Liver (tissue), 9 donors: ENCODE measurements around the gene NHS. TPM values are rescaled to one million over a fixed set of nuclear protein-coding genes. Genes with fewer than 3 reads are reported as not detected.

Source experiments
- DNase-seq: peaks from one replicate; pipeline ENCODE4 v3.0.0-alpha.2; 2017; ENCODE audit warnings: low spot score
- H3K27ac ChIP-seq, 2 donors: one replicate each; pipeline ENCODE4 v1.7.0; 2013; ENCODE audit warnings: inconsistent platforms in 2 of 2, low read length in 2 of 2, control low read depth in 1 of 2, low read depth in 1 of 2, mild to moderate bottlenecking in 1 of 2
- H3K27me3 ChIP-seq, 4 donors: one replicate each; pipeline versions ENCODE4 v1.6.1 to v1.7.0; 2013; ENCODE audit warnings: low read length in 3 of 4, inconsistent platforms in 1 of 4, mild to moderate bottlenecking in 1 of 4, moderate library complexity in 1 of 4; ENCODE audit not compliant: control insufficient read depth in 4 of 4, insufficient read depth in 4 of 4
- H3K36me3 ChIP-seq, 4 donors: one replicate each; pipeline versions ENCODE4 v1.6.1 to v1.7.0; 2013; ENCODE audit warnings: low read length in 3 of 4, mild to moderate bottlenecking in 3 of 4, low read depth in 1 of 4, moderate library complexity in 1 of 4; ENCODE audit not compliant: control insufficient read depth in 4 of 4, insufficient read depth in 3 of 4
- H3K4me1 ChIP-seq, 4 donors: one replicate each; pipeline versions ENCODE4 v1.6.1 to v1.7.0; 2013; ENCODE audit warnings: low read length in 3 of 4, mild to moderate bottlenecking in 3 of 4, moderate library complexity in 1 of 4; ENCODE audit not compliant: control insufficient read depth in 4 of 4, insufficient read depth in 4 of 4
- H3K4me3 ChIP-seq, 3 donors: one replicate each; pipeline versions ENCODE4 v1.6.1 to v1.7.0; 2013; ENCODE audit warnings: low read length in 3 of 3, control low read depth in 1 of 3, low read depth in 1 of 3, mild to moderate bottlenecking in 1 of 3
- H3K9ac ChIP-seq, 2 donors: one replicate each; pipeline ENCODE4 v1.7.0; 2013; ENCODE audit warnings: low read length in 2 of 2, mild to moderate bottlenecking in 2 of 2, moderate library complexity in 2 of 2, control low read depth in 1 of 2, low read depth in 1 of 2
- H3K9me3 ChIP-seq, 4 donors: one replicate each; pipeline versions ENCODE4 v1.6.1 to v1.7.0; 2013; ENCODE audit warnings: low read length in 3 of 4; ENCODE audit not compliant: control insufficient read depth in 4 of 4
- ATF3 ChIP-seq: IDR thresholded peaks from 2 replicates; pipeline ENCODE4 v1.6.1; 2016; ENCODE audit warnings: antibody characterized with exemption
- EGR1 ChIP-seq, 2 donors: IDR thresholded peaks; 2 replicates each; pipeline ENCODE4 v1.6.1; 2016 to 2018; ENCODE audit warnings: antibody characterized with exemption in 2 of 2, low read depth in 2 of 2
- FOXA1 ChIP-seq: IDR thresholded peaks from 2 replicates; pipeline ENCODE4 v1.6.1; 2016; ENCODE audit warnings: antibody characterized with exemption
- FOXA2 ChIP-seq: IDR thresholded peaks from 2 replicates; pipeline ENCODE4 v1.6.1; 2016; ENCODE audit warnings: antibody characterized with exemption
- GABPA ChIP-seq, 2 donors: IDR thresholded peaks in 1 of 2; conservative IDR thresholded peaks in 1 of 2; 2 replicates each; pipeline ENCODE4 v1.6.1; 2016; ENCODE audit warnings: antibody characterized with exemption in 2 of 2, mild to moderate bottlenecking in 1 of 2, moderate library complexity in 1 of 2
- HNF4A ChIP-seq, 2 donors: conservative IDR thresholded peaks; 2 replicates each; pipeline ENCODE4 v1.6.1; 2016; ENCODE audit warnings: antibody characterized with exemption in 2 of 2, mild to moderate bottlenecking in 2 of 2
- HNF4G ChIP-seq: IDR thresholded peaks from 2 replicates; pipeline ENCODE4 v1.6.1; 2016; ENCODE audit warnings: antibody characterized with exemption
- JUND ChIP-seq, 2 donors: IDR thresholded peaks; 2 replicates each; pipeline ENCODE4 v1.6.1; 2016; ENCODE audit warnings: antibody characterized with exemption in 2 of 2
- MAX ChIP-seq: IDR thresholded peaks from 2 replicates; pipeline ENCODE4 v1.6.1; 2016; ENCODE audit warnings: antibody characterized with exemption
- NR2F2 ChIP-seq: IDR thresholded peaks from 2 replicates; pipeline ENCODE4 v1.6.1; 2016; ENCODE audit warnings: antibody characterized with exemption
- RAD21 ChIP-seq, 2 donors: IDR thresholded peaks; 2 replicates each; pipeline ENCODE4 v1.6.1; 2016; ENCODE audit warnings: antibody characterized with exemption in 2 of 2, mild to moderate bottlenecking in 2 of 2
- RXRA ChIP-seq, 2 donors: IDR thresholded peaks; 2 replicates each; pipeline ENCODE4 v1.6.1; 2017 to 2018; ENCODE audit warnings: antibody characterized with exemption in 2 of 2, mild to moderate bottlenecking in 1 of 2
- SP1 ChIP-seq: IDR thresholded peaks from 2 replicates; pipeline ENCODE4 v1.6.1; 2018; ENCODE audit warnings: antibody characterized with exemption, mild to moderate bottlenecking
- YY1 ChIP-seq: IDR thresholded peaks from 2 replicates; pipeline ENCODE4 v1.6.1; 2016; ENCODE audit warnings: antibody characterized with exemption, mild to moderate bottlenecking
- ZBTB33 ChIP-seq: IDR thresholded peaks from 2 replicates; pipeline ENCODE4 v1.6.1; 2016; ENCODE audit warnings: antibody characterized with exemption
- WGBS: extraction: QIAGEN DNeasy Blood & Tissue Kit; methylation state at CpG from one replicate; pipeline ENCODE4 v1.1.7; 2013; 5-methylcytosine and 5-hydroxymethylcytosine counted together
- polyA plus RNA-seq, 2 donors: library from polyadenylated mRNA; stranded (reverse) in 1 of 2; unstranded in 1 of 2; fragments of 200-250 nt in 1 of 2; fragments of >200 nt in 1 of 2; fragmentation: Nextera tagmentation in 1 of 2; extraction: Ambion mirVana in 1 of 2; gene quantifications; one replicate each; pipeline versions ENCODE4 v1.2.1 to v1.2.3, GENCODE V29; 2013 to 2015
- total RNA-seq, 2 donors: library from RNA; depleted of rRNA; stranded (reverse); fragments of >200 nt; gene quantifications; one replicate each; pipeline ENCODE4 v1.2.3, GENCODE V29; 2014
- TF ChIP-seq, protein P1 (sequence below): IDR thresholded peaks from 2 replicates; pipeline ENCODE4 v1.6.1; 2016; ENCODE audit warnings: antibody characterized with exemption, mild to moderate bottlenecking
- TF ChIP-seq, protein P2 (sequence below): fragments of 150-350 bp; IDR thresholded peaks from 2 replicates; pipeline ENCODE4 v1.5.1; 2017; ENCODE audit warnings: improper control_type of control experiment, low read depth, low read length; ENCODE audit not compliant: missing input control
- donor health status: healthy.
- donor health status: healthy.
- donor health status: healthy.
- donor health status: healthy.
- donor health status: healthy.

The NHS gene
- total and polyA plus RNA-seq, 4 donors: 0.03 to 0.17 (median 0.10) TPM

GRCh38 chrX:17703201-17703600, 328.2 kb downstream of the NHS start:
- Histone ChIP-seq H3K27me3 (peaks cover 0 to 2% (median 0%) of the 10 kb centered on the region in 4 donors), H3K9me3 (no peaks in the 10 kb centered on the region), H3K4me1 (no peaks in the 10 kb centered on the region), H3K4me3 (no peak overlapping the region), H3K9ac (no peak overlapping the region), H3K36me3 (no peaks in the 10 kb centered on the region), H3K27ac (no peak overlapping the region)
- DNase-seq: no peak
- TF ChIP-seq HNF4G (no peak), FOXA2 (no peak), MAX (no peak), JUND (IDR thresholded peaks at IDR 0.05) (no peak), SP1 (no peak), EGR1 (IDR thresholded peaks at IDR 0.05; ENCODE audit: low read depth in 2 of 2) (no peak), RAD21 (IDR thresholded peaks at IDR 0.05) (no peak), HNF4A (conservative IDR thresholded peaks at IDR 0.05) (no peak), GABPA (IDR thresholded peaks at IDR 0.05 in 1 of 2, conservative IDR thresholded peaks at IDR 0.05 in 1 of 2) (no peak), YY1 (no peak), ZBTB33 (no peak), FOXA1 (no peak), ATF3 (no peak), RXRA (IDR thresholded peaks at IDR 0.05) (no peak)
- TF ChIP-seq, protein P1, sequence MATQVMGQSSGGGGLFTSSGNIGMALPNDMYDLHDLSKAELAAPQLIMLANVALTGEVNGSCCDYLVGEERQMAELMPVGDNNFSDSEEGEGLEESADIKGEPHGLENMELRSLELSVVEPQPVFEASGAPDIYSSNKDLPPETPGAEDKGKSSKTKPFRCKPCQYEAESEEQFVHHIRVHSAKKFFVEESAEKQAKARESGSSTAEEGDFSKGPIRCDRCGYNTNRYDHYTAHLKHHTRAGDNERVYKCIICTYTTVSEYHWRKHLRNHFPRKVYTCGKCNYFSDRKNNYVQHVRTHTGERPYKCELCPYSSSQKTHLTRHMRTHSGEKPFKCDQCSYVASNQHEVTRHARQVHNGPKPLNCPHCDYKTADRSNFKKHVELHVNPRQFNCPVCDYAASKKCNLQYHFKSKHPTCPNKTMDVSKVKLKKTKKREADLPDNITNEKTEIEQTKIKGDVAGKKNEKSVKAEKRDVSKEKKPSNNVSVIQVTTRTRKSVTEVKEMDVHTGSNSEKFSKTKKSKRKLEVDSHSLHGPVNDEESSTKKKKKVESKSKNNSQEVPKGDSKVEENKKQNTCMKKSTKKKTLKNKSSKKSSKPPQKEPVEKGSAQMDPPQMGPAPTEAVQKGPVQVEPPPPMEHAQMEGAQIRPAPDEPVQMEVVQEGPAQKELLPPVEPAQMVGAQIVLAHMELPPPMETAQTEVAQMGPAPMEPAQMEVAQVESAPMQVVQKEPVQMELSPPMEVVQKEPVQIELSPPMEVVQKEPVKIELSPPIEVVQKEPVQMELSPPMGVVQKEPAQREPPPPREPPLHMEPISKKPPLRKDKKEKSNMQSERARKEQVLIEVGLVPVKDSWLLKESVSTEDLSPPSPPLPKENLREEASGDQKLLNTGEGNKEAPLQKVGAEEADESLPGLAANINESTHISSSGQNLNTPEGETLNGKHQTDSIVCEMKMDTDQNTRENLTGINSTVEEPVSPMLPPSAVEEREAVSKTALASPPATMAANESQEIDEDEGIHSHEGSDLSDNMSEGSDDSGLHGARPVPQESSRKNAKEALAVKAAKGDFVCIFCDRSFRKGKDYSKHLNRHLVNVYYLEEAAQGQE: no peak
- WGBS: 86% methylated on average over 2 of the region's 2 CpGs

- H3K36me3 ChIP-seq: no peaks in the 10 kb centered on the region
- no peaks in the 10 kb centered on the region for H3K4me1 ChIP-seq
- no peaks in the 10 kb centered on the region for H3K9me3 ChIP-seq
- H3K4me3 ChIP-seq: no peak overlapping the region
- TF ChIP-seq YY1 (no peak), NR2F2 (no peak), RAD21 (IDR thresholded peaks at IDR 0.05) (no peak), FOXA1 (no peak), JUND (IDR thresholded peaks at IDR 0.05) (no peak), SP1 (no peak), HNF4A (conservative IDR thresholded peaks at IDR 0.05) (no peak), HNF4G (no peak), RXRA (IDR thresholded peaks at IDR 0.05) (no peak), ATF3 (no peak), FOXA2 (no peak), ZBTB33 (no peak), MAX (no peak)
- TF ChIP-seq, protein P2, sequence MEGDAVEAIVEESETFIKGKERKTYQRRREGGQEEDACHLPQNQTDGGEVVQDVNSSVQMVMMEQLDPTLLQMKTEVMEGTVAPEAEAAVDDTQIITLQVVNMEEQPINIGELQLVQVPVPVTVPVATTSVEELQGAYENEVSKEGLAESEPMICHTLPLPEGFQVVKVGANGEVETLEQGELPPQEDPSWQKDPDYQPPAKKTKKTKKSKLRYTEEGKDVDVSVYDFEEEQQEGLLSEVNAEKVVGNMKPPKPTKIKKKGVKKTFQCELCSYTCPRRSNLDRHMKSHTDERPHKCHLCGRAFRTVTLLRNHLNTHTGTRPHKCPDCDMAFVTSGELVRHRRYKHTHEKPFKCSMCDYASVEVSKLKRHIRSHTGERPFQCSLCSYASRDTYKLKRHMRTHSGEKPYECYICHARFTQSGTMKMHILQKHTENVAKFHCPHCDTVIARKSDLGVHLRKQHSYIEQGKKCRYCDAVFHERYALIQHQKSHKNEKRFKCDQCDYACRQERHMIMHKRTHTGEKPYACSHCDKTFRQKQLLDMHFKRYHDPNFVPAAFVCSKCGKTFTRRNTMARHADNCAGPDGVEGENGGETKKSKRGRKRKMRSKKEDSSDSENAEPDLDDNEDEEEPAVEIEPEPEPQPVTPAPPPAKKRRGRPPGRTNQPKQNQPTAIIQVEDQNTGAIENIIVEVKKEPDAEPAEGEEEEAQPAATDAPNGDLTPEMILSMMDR: no peak
- H3K27me3 ChIP-seq: peaks cover 0 to 2% (median 0%) of the 10 kb centered on the region in 4 donors
- H3K27ac ChIP-seq: no peak overlapping the region
- 97% methylated on average over 2 of the region's 2 CpGs for WGBS
- H3K9ac ChIP-seq: no peak overlapping the region
- no peak for DNase-seq
Observed at GRCh38 chrX:17705211-17705610, 330.2 kb downstream of the NHS start.
